ENCODE results near the gene RAD51B.

Gene RAD51B

GRCh38 chr14:67831113-67831512 is 11.5 kb downstream of the RAD51B start:
- DNase-seq (ENCODE audit: insufficient read length, low spot score) (no peak), FAIRE-seq (peak; percentile 70)

GRCh38 chr14:67833403-67833802 is 13.8 kb downstream of the RAD51B start:
- peak; percentile 62 for FAIRE-seq

GRCh38 chr14:67835596-67835995 is 16.0 kb downstream of the RAD51B start:
- FAIRE-seq = no peak
- DNase-seq (ENCODE audit: insufficient read length, low spot score) = no peak

More at GRCh38 chr14:67833403-67833802, 13.8 kb downstream of the RAD51B start:
- DNase-seq (ENCODE audit: insufficient read length, low spot score) = no peak

GRCh38 chr14:67837011-67837624 is 17.5 kb downstream of the RAD51B start:
- DNase-seq (ENCODE audit: insufficient read length, low spot score) (peak; percentile 85), FAIRE-seq (peak; percentile 96)

- peak; percentile 97 for FAIRE-seq
These were observed 26.5 kb downstream of the RAD51B start for GRCh38 chr14:67846029-67846610.

GRCh38 chr14:67850066-67850830 is 30.7 kb downstream of the RAD51B start:
- FAIRE-seq (peak; percentile 68), DNase-seq (ENCODE audit: insufficient read length, low spot score) (no peak)

More at GRCh38 chr14:67846029-67846610, 26.5 kb downstream of the RAD51B start:
- DNase-seq (ENCODE audit: insufficient read length, low spot score) = no peak

- DNase-seq (ENCODE audit: insufficient read length, low spot score) (no peak), FAIRE-seq (no peak)
These were observed 32.3 kb downstream of the RAD51B start for GRCh38 chr14:67851785-67852410.

GRCh38 chr14:67852926-67853604 is 33.5 kb downstream of the RAD51B start:
- FAIRE-seq (no peak), DNase-seq (ENCODE audit: insufficient read length, low spot score) (no peak)

GRCh38 chr14:67853715-67854114 is 34.1 kb downstream of the RAD51B start:
- DNase-seq (ENCODE audit: insufficient read length, low spot score) (no peak), FAIRE-seq (no peak)

GRCh38 chr14:67856827-67857226 is 37.2 kb downstream of the RAD51B start:
- DNase-seq (ENCODE audit: insufficient read length, low spot score) (no peak), FAIRE-seq (no peak)

GRCh38 chr14:67857778-67858350 is 38.3 kb downstream of the RAD51B start:
- FAIRE-seq (peak; percentile 95), DNase-seq (ENCODE audit: insufficient read length, low spot score) (no peak)

- DNase-seq (ENCODE audit: insufficient read length, low spot score) = no peak
- FAIRE-seq = no peak
These were observed 39.7 kb downstream of the RAD51B start for GRCh38 chr14:67859169-67859749.

GRCh38 chr14:67863223-67863622 is 43.6 kb downstream of the RAD51B start:
- FAIRE-seq = peak; percentile 75
- DNase-seq (ENCODE audit: insufficient read length, low spot score) = no peak

- DNase-seq (ENCODE audit: insufficient read length, low spot score) (no peak), FAIRE-seq (peak; percentile 99)
These were observed 55.8 kb downstream of the RAD51B start for GRCh38 chr14:67875175-67876006.

GRCh38 chr14:67879026-67879425 is 59.4 kb downstream of the RAD51B start:
- FAIRE-seq (peak; percentile 78), DNase-seq (ENCODE audit: insufficient read length, low spot score) (no peak)

GRCh38 chr14:67881225-67881624 is 61.6 kb downstream of the RAD51B start:
- DNase-seq (ENCODE audit: insufficient read length, low spot score) = no peak
- FAIRE-seq = peak; percentile 16

GRCh38 chr14:67882986-67883555 is 63.5 kb downstream of the RAD51B start:
- peak; percentile 69 for FAIRE-seq
- DNase-seq (ENCODE audit: insufficient read length, low spot score) = no peak

GRCh38 chr14:67883717-67884116 is 64.1 kb downstream of the RAD51B start:
- FAIRE-seq = peak; percentile 83
- DNase-seq (ENCODE audit: insufficient read length, low spot score) = peak; percentile 57

- FAIRE-seq = no peak
- DNase-seq (ENCODE audit: insufficient read length, low spot score) = no peak
These were observed 66.6 kb downstream of the RAD51B start for GRCh38 chr14:67886191-67886590.

Measured in HTR-8/SVneo (cell line).